GDM1 (cell line): ENCODE results near the gene SPDYE11.
"Not testable (repeated sequence)": the region's sequence is repeated elsewhere in the genome, so short reads cannot be mapped to it uniquely, and the experiment has no call there.

Experiments
- DNase-seq: peaks from one replicate; lab custom pipeline; 2025; lab: John Stamatoyannopoulos, UW

Gene SPDYE11, protein sequence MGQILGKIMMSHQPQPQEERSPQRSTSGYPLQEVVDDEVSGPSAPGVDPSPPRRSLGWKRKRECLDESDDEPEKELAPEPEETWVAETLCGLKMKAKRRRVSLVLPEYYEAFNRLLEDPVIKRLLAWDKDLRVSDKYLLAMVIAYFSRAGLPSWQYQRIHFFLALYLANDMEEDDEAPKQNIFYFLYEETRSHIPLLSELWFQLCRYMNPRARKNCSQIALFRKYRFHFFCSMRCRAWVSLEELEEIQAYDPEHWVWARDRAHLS

DNA sequence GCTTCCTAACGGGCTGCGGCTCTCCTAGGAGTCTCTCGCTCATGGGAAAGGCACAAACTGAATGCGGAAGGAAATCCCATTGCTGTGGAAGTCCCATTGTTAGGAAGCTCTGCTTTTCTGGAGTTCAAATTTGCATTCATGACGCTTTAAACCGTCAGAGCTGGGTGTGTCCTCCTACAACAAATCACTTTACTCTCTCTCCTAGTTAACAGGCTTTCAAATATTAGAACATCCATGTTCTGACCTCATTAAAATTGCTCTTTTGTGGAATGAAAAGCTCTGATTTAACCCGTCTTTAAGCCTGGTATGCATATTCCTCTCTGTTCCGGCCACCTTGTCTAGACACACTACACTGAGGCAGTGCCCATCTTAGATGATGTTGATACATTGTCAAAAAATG is at the start of gene SPDYE11:
SPDYE11 (minus strand) TSS at position 101 of the 400 bp plus-strand sequence. CDS start 1,800 bp downstream, outside the sequence.
- not testable (repeated sequence) for DNase-seq

DNA sequence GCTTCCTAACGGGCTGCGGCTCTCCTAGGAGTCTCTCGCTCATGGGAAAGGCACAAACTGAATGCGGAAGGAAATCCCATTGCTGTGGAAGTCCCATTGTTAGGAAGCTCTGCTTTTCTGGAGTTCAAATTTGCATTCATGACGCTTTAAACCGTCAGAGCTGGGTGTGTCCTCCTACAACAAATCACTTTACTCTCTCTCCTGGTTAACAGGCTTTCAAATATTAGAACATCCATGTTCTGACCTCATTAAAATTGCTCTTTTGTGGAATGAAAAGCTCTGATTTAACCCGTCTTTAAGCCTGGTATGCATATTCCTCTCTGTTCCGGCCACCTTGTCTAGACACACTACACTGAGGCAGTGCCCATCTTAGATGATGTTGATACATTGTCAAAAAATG is 28.2 kb upstream of the SPDYE11 start, which contains the start of gene SPDYE9:
SPDYE9 (minus strand) TSS at position 101 of the 400 bp plus-strand sequence. CDS start 1,800 bp downstream, outside the sequence.
- not testable (repeated sequence) for DNase-seq

DNA sequence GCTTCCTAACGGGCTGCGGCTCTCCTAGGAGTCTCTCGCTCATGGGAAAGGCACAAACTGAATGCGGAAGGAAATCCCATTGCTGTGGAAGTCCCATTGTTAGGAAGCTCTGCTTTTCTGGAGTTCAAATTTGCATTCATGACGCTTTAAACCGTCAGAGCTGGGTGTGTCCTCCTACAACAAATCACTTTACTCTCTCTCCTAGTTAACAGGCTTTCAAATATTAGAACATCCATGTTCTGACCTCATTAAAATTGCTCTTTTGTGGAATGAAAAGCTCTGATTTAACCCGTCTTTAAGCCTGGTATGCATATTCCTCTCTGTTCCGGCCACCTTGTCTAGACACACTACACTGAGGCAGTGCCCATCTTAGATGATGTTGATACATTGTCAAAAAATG is 28.0 kb downstream of the SPDYE11 start, which contains the start of gene SPDYE8:
SPDYE8 (minus strand) TSS at position 101 of the 400 bp plus-strand sequence. CDS start 1,800 bp downstream, outside the sequence.
- DNase-seq, result not testable (repeated sequence)

DNA sequence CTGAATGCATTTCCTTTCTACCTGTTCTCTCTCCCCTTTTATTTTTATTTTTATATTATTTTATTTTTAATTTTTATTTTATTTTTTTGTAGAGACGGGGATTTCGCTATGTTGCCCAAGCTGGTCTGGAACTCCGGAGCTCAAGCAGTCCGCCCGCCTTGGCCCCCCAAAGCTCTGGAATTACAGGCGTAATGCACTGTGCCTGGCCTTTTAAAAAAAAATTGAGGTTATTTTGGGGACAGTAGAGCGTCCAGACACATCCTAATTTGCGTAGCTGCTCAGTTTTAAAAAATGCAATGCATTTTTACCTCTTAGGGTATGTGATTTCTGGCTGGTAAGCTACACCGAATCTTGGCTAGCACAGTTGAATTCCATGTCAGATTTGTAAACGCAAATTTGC is 51.2 kb downstream of the SPDYE11 start:
- not testable (repeated sequence) for DNase-seq

DNA sequence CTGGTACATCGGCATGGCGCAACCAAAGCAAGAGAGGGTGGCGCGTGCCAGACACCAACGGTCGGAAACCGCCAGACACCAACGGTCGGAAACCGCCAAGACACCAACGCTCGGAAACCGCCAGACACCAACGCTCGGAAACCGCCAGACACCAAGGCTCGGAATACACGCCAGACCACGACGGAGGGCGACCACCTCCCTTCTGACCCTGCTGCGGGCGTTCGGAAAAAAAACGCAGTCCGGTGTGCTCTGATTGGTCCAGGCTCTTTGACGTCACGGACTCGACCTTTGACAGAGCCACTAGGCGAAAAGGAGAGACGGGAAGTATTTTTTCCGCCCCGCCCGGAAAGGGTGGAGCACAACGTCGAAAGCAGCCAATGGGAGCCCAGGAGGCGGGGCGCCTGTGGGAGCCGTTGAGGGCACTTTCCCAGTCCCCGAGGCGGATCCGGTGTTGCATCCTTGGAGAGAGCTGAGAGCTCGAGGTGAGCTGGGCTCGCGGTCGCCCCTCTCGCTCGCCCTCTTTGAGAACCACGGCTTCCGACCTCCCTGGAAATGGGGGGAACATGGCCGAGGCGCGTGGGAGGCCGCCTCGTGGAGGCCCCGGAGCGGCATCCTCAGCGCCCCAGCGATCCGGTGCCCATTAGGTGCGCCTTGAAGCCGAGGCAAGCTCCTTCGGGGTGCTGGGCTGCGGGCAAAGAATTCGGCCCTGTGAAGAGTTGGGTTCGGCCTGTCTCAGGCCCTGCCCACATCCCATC is 51.8 kb downstream of the SPDYE11 start:
- DNase-seq, result not testable (repeated sequence)

DNA sequence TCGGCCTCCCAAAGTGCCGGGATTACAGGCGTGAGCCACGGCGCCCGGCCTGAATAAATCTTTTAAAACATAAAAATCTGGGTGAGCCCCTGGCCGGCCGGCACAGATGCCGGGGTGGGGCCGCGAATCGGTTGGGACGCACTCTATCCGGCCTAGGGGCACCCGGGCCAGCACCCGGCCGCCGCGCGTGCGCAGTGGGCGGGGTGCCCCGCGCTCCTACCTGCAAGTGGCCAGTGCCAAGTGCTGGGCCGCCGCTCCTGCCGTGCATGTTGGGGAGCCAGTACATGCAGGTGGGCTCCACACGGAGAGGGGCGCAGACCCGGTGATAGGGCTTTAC is 52.4 kb downstream of the SPDYE11 start:
- DNase-seq, result not testable (repeated sequence)

DNA sequence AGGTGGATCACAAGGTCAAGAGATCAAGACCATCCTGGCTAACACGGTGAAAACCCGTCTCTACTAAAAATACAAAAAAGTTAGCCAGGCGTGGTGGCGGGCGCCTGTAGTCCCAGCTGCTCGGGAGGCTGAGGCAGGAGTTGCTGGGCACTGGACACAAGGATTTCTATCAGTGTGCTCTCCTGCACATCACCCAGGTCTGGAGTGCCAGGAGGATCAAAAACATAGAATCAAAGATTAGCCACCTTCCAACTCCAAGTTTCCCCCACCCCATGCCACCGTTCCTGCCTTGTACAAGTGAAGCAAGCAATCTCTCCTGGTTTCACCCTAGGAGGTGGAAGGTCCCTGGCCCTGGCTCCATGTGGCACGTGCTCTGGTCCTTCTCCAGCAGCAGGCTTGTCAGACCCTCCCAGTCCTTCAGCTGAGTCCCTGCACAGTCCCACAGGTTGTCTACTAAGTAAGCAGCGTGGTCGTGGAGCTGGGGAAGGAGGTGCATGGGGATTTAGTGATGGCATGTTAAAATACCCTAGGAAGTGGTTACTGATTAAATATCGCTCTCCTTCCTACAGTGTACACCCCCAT is 59.7 kb downstream of the SPDYE11 start:
- DNase-seq, result not testable (repeated sequence)
